ENCODE data around the gene PTPRH.
A peak's percentile ranks its signal among the peaks of the same experiment; 100 is the strongest.

PTPRH gene

DNA sequence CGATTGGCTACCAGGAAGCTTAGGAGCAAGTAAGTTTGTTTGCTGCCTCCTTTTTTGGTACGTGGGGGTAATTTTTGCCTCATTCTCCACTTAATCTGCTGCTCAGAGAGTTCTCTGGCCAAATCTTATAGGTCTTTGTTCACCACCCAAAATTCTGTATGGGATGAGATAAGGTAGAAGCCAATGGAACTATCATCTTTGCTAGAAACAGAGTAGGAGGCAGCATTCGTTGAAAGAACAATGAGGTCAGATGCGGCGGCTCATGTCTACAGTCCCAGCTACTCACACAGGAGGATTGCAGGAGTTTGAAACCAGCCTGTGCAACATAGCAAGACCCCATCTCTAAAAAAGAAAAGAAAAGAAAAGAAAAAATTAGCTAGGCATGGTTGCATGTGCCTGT, 37.9 kb downstream of the PTPRH start:
- no peak for TF ChIP-seq ZFX (IDR thresholded peaks at IDR 0.05; ENCODE audit: borderline replicate concordance)
- H3K27ac ChIP-seq = no peak overlapping the region

GRCh38 chr19:55169136-55169535, 40.2 kb downstream of the PTPRH start:
- TF ChIP-seq ZFX (IDR thresholded peaks at IDR 0.05; ENCODE audit: borderline replicate concordance) = no peak
- TF ChIP-seq, protein P1, sequence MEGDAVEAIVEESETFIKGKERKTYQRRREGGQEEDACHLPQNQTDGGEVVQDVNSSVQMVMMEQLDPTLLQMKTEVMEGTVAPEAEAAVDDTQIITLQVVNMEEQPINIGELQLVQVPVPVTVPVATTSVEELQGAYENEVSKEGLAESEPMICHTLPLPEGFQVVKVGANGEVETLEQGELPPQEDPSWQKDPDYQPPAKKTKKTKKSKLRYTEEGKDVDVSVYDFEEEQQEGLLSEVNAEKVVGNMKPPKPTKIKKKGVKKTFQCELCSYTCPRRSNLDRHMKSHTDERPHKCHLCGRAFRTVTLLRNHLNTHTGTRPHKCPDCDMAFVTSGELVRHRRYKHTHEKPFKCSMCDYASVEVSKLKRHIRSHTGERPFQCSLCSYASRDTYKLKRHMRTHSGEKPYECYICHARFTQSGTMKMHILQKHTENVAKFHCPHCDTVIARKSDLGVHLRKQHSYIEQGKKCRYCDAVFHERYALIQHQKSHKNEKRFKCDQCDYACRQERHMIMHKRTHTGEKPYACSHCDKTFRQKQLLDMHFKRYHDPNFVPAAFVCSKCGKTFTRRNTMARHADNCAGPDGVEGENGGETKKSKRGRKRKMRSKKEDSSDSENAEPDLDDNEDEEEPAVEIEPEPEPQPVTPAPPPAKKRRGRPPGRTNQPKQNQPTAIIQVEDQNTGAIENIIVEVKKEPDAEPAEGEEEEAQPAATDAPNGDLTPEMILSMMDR (IDR thresholded peaks at IDR 0.05) = no peak
- no peak overlapping the region for H3K27ac ChIP-seq

GRCh38 chr19:55166530-55167268, 42.6 kb downstream of the PTPRH start, which contains the start of gene DNAAF3:
DNAAF3 (minus strand) TSS chr19:55166613; CDS start chr19:55166413, 200 bp downstream.
- TF ChIP-seq ZFX (IDR thresholded peaks at IDR 0.05; ENCODE audit: borderline replicate concordance) = no peak
- TF ChIP-seq, protein P1 (IDR thresholded peaks at IDR 0.05) = no peak
- peak within 1 kb of the TSS; percentile 91 for H3K27ac ChIP-seq

- TF ChIP-seq, protein P1 (IDR thresholded peaks at IDR 0.05) = peak; percentile 96
- TF ChIP-seq ZFX (IDR thresholded peaks at IDR 0.05; ENCODE audit: borderline replicate concordance) = no peak
- peak overlapping the region; percentile 91 for H3K27ac ChIP-seq
Observed at GRCh38 chr19:55165952-55166529, 43.3 kb downstream of the PTPRH start.

- TF ChIP-seq, protein P1 (IDR thresholded peaks at IDR 0.05) = peak; percentile 7; the same call in 1 of the 2 replicates
- no peak for TF ChIP-seq ZFX (IDR thresholded peaks at IDR 0.05; ENCODE audit: borderline replicate concordance)
Observed at GRCh38 chr19:55161571-55162322, 47.6 kb downstream of the PTPRH start.

DNA sequence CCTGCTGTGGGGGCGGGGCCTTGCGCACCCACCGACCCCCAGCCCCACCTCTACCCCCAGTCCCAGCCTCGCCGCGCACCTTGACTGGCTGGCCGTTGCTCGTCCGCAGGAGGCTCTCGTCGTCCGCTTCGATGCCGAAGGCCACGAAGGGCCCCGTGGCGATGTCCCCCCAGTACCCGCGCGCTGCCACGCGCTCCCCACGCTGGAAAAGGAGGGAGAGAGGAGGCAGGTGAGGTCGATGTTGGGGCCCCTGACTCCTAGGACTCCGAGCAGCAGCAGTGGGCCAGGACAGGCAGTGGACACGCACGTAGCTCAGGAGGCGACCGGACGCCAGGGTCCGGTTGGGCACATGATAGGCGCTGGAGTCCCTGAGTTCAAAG, 48.3 kb downstream of the PTPRH start:
- no peak overlapping the region for H3K27ac ChIP-seq
- no peak for TF ChIP-seq ZFX (IDR thresholded peaks at IDR 0.05; ENCODE audit: borderline replicate concordance)
- TF ChIP-seq, protein P1 (IDR thresholded peaks at IDR 0.05) = no peak

More at GRCh38 chr19:55161571-55162322, 47.6 kb downstream of the PTPRH start:
- no peak overlapping the region for H3K27ac ChIP-seq

DNA sequence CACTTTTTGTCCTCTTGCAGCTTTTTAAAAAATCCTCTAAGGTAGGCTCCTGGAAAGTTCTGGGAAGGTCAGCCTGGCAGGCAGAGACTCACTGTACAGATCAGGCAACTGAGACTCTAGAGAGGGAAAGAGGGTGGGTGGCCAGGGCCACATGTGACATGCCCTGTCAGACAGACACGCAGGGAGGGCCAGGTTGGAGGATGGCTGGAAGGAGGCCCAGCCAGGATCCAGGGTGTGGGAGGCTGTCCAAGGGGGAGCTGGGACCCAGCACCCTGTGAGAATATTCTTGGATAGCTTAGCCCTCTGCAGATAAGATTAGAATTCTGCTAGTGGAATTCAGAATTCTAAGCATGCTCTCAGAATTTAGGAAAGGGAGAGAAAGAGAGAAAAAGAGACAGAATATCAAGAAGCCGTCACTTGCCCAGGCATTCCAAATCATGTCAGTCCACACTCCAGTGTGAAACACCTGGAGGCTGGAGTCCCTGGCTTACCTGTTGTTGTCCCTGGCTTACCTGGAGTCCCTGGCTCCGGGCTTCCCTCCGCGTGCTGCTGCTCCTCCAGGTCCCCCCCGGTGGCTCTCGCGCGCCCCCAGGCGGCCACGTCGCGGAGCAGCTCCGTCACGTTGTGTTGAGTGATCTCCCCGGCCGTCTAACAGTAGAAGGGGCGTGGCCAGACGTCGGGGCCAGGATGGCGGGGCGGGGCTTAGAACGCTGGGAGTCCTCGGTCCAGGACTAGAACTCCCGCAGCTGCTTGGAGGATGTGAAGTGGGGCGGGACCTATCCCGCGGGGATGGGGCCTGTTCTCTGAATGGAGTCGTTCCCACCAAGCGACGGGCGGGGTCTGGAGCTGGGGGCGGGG, 48.9 kb downstream of the PTPRH start:
- peak overlapping the region; percentile 32; the same call in 1 of the 2 replicates for H3K27ac ChIP-seq
- TF ChIP-seq, protein P1 (IDR thresholded peaks at IDR 0.05) = peak; percentile 100
- TF ChIP-seq ZFX (IDR thresholded peaks at IDR 0.05; ENCODE audit: borderline replicate concordance) = no peak
